NCI-H446 treated with DMSO at 0.1 percent for 48 hours (cell line): ENCODE data around the gene COL6A6.

ENCODE experiments used
- DNase-seq: peaks from one replicate; lab custom pipeline; 2025; lab: John Stamatoyannopoulos, UW

Gene COL6A6

GRCh38 chr3:130516645-130517512, at the start of gene COL6A6:
Gene COL6A6 (plus strand): TSS chr3:130517177. CDS start chr3:130560365, 43,188 bp downstream.
- DNase-seq = no peak

GRCh38 chr3:130468311-130468710, 48.7 kb upstream of the COL6A6 start:
- DNase-seq = no peak

GRCh38 chr3:130470126-130470525, 46.9 kb upstream of the COL6A6 start:
- no peak for DNase-seq

- no peak for DNase-seq
Observed at GRCh38 chr3:130473416-130473815, 43.6 kb upstream of the COL6A6 start.

- no peak for DNase-seq
Observed at GRCh38 chr3:130480736-130481135, 36.2 kb upstream of the COL6A6 start.

- DNase-seq = no peak
Observed at GRCh38 chr3:130488288-130488687, 28.7 kb upstream of the COL6A6 start.

GRCh38 chr3:130488769-130489450, 28.1 kb upstream of the COL6A6 start:
- no peak for DNase-seq

- DNase-seq = no peak
Observed at GRCh38 chr3:130490241-130490640, 26.7 kb upstream of the COL6A6 start.

- DNase-seq = no peak
Observed at GRCh38 chr3:130491431-130491830, 25.5 kb upstream of the COL6A6 start.

GRCh38 chr3:130504701-130505100, 12.3 kb upstream of the COL6A6 start:
- no peak for DNase-seq

GRCh38 chr3:130506031-130506430, 10.9 kb upstream of the COL6A6 start:
- no peak for DNase-seq

GRCh38 chr3:130507746-130508145, 9.2 kb upstream of the COL6A6 start:
- DNase-seq = no peak

- no peak for DNase-seq
Observed at GRCh38 chr3:130509008-130509407, 8.0 kb upstream of the COL6A6 start.

- DNase-seq = no peak
Observed at GRCh38 chr3:130514681-130515080, 2.3 kb upstream of the COL6A6 start.

- DNase-seq = no peak
Observed at GRCh38 chr3:130515755-130516154, 1.2 kb upstream of the COL6A6 start.

GRCh38 chr3:130517602-130518001, 625 bp downstream of the COL6A6 start:
- DNase-seq = no peak

GRCh38 chr3:130519754-130520153, 2.8 kb downstream of the COL6A6 start:
- DNase-seq = no peak

- DNase-seq = no peak
Observed at GRCh38 chr3:130522399-130522798, 5.4 kb downstream of the COL6A6 start.

GRCh38 chr3:130527426-130527825, 10.4 kb downstream of the COL6A6 start:
- DNase-seq = no peak

GRCh38 chr3:130528120-130528519, 11.1 kb downstream of the COL6A6 start:
- DNase-seq = no peak

- no peak for DNase-seq
Observed at GRCh38 chr3:130529486-130530215, 12.7 kb downstream of the COL6A6 start.

GRCh38 chr3:130533247-130533646, 16.3 kb downstream of the COL6A6 start:
- DNase-seq = no peak
